Measurements from ENCODE around the gene TATDN3. TPM values are rescaled to one million over a fixed set of nuclear protein-coding genes. Genes with fewer than 3 reads are reported as not detected.

Gene TATDN3
- total RNA-seq, 1 donor from 2014 or later, result 31.4 TPM

DNA sequence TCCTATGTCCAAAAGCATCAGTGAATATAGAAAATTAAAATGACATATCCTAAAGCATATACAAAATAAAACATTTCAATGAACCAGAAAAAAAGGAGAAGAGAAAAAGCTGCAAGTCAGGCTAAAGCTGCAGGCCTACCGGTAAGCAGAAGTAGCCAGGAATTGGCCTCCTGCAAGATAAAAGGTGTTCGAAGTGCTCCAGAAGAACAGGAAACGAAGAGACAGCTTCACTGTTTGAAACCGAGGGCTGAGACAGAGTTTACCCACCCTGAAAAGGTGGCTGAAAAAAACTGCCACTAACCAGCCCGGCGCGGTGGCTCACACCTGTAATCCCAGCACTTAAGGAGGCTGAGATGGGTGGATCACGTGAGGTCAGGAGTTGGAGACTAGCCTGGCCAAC, 37.5 kb upstream of the TATDN3 start:
- H3K27ac Mint-ChIP-seq, result peak overlapping the region; percentile 73
- no peaks in the 10 kb centered on the region for H3K9me3 Mint-ChIP-seq
- TF ChIP-seq, protein P1, sequence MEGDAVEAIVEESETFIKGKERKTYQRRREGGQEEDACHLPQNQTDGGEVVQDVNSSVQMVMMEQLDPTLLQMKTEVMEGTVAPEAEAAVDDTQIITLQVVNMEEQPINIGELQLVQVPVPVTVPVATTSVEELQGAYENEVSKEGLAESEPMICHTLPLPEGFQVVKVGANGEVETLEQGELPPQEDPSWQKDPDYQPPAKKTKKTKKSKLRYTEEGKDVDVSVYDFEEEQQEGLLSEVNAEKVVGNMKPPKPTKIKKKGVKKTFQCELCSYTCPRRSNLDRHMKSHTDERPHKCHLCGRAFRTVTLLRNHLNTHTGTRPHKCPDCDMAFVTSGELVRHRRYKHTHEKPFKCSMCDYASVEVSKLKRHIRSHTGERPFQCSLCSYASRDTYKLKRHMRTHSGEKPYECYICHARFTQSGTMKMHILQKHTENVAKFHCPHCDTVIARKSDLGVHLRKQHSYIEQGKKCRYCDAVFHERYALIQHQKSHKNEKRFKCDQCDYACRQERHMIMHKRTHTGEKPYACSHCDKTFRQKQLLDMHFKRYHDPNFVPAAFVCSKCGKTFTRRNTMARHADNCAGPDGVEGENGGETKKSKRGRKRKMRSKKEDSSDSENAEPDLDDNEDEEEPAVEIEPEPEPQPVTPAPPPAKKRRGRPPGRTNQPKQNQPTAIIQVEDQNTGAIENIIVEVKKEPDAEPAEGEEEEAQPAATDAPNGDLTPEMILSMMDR (IDR thresholded peaks at IDR 0.05), result no peak
- ChIA-PET POLR2A (interaction anchor here (0.7 to 2.3 kb wide), 8 partner anchors 37 to 191 kb away, joined by 3 to 7 read pairs (median 4); partner anchors contain the start of genes ATF3, BATF3, NSL1 and TATDN3), CTCF (interaction anchor here (0.8 to 1.6 kb wide), 3 partner anchors 10 to 278 kb away, joined by 3 to 4 read pairs (median 4); no protein-coding TSS in a partner anchor)
- H3K4me3 Mint-ChIP-seq, result peak overlapping the region; percentile 39
- ATAC-seq (ENCODE audit: low read depth) (peak; percentile 46), DNase-seq (no peak)
- no peaks in the 10 kb centered on the region for H3K27me3 Mint-ChIP-seq
- intact Hi-C loops (cut with micrococcal nuclease), result no loop called here
- peaks cover 49% of the 10 kb centered on the region for H3K4me1 Mint-ChIP-seq
- peaks cover 11% of the 10 kb centered on the region for H3K36me3 Mint-ChIP-seq (ENCODE audit: low read depth)

DNA sequence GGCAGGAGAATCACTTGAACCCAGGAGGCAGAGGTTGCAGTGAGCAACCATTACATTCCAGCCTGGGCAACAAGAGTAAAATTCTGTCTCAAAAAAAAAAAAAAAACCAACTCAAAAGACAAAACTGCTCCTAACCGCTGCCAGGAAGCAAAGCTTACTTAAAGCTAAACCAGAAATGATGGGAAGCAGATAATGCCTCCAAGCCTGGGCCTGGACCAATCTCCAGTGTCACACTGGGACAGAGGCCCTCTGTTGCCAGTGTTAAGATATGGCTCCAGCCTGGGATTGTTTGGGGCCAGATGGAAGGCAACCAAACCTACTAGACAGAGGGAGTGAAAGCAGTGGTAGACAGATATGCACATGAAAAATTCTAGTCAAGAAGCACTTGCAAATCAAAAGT, 37.0 kb upstream of the TATDN3 start:
- no peak overlapping the region for H3K4me3 Mint-ChIP-seq
- ATAC-seq (ENCODE audit: low read depth) (no peak), DNase-seq (no peak)
- intact Hi-C loops (cut with micrococcal nuclease), result no loop called here
- TF ChIP-seq, protein P1 (IDR thresholded peaks at IDR 0.05), result no peak
- peak overlapping the region; percentile 73 for H3K27ac Mint-ChIP-seq
- H3K4me1 Mint-ChIP-seq, result peaks cover 48% of the 10 kb centered on the region
- ChIA-PET CTCF (interaction anchor here (1.0 to 1.6 kb wide), 2 partner anchors 9 to 240 kb away, joined by 4 read pairs; no protein-coding TSS in a partner anchor), POLR2A (interaction anchor here (0.7 to 2.3 kb wide), 7 partner anchors 37 to 191 kb away, joined by 3 to 7 read pairs (median 4); partner anchors contain the start of genes BATF3, NSL1 and TATDN3)
- H3K9me3 Mint-ChIP-seq, result no peaks in the 10 kb centered on the region
- H3K36me3 Mint-ChIP-seq (ENCODE audit: low read depth), result peaks cover 11% of the 10 kb centered on the region
- no peaks in the 10 kb centered on the region for H3K27me3 Mint-ChIP-seq

DNA sequence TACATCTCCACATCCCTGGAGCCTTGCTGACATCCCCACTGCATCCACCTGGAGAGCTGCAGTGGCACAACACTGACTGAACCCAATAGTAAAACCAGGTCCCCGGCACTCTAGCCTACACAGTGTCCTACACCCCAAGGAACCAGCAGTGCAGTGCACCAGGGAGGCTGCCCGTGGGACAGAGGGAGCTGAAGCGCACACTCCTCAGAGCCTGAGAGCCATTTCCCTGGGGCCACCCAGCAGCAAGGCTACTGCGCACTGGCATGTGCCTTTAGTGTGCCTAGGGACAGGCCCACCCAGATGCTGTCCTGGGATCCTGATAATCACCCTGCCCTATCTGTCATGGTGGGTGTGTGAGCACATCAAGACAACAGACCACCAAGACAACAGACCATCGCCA, 32.0 kb upstream of the TATDN3 start:
- Mint-ChIP-seq H3K4me3 (no peak overlapping the region), H3K9me3 (no peaks in the 10 kb centered on the region), H3K27ac (no peak overlapping the region), H3K36me3 (ENCODE audit: low read depth) (peaks cover 40% of the 10 kb centered on the region), H3K27me3 (no peaks in the 10 kb centered on the region), H3K4me1 (peaks cover 11% of the 10 kb centered on the region)
- ChIA-PET POLR2A (no interaction called here), CTCF (interaction anchor here (0.6 to 1.4 kb wide), 4 partner anchors 58 to 130 kb away, joined by 3 read pairs; no protein-coding TSS in a partner anchor)
- TF ChIP-seq, protein P1 (IDR thresholded peaks at IDR 0.05), result no peak
- intact Hi-C loops (cut with micrococcal nuclease), result loop anchor here (1.0 to 2.0 kb wide), 2 partner anchors 61 to 94 kb away; partner anchors contain the start of gene BATF3
- DNase-seq (no peak), ATAC-seq (ENCODE audit: low read depth) (no peak)

DNA sequence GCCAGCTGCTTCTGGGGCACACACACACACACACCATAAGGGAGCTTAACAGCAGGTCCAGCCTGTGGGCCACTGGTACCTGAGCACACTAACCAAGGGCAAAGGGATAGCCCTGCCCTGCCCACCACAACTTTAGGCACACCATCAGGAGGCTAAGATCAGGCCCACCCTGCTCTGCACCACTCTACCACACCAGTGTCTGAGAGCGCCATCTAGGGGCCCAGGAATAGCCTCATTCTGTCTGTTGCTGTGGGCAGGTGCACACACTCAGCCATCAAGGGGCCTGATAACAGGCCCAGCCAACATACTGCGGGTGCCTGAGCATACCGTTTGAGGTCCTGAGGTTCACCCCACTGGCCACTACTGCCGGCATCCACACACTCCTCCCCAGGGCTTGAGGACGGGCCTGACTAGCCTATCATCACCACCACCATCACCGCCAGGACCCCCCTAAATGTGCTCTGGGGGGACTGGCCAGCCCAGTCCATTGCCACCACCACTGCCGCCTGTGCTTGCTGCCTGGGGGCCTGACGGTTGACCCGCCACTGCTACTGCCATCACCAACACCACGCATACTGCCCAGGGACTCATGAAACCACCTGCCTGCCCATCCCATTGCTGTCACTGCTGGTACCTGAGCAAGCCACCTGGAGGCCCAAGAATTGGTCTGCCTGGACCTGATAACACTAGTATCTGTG, 31.4 kb upstream of the TATDN3 start:
- Mint-ChIP-seq H3K27ac (no peak overlapping the region), H3K36me3 (ENCODE audit: low read depth) (peaks cover 45% of the 10 kb centered on the region), H3K4me3 (no peak overlapping the region), H3K27me3 (no peaks in the 10 kb centered on the region), H3K4me1 (peaks cover 7% of the 10 kb centered on the region), H3K9me3 (no peaks in the 10 kb centered on the region)
- ChIA-PET CTCF (interaction anchor here (0.6 to 1.4 kb wide), 4 partner anchors 59 to 130 kb away, joined by 3 read pairs; no protein-coding TSS in a partner anchor), POLR2A (no interaction called here)
- intact Hi-C loops (cut with micrococcal nuclease), result loop anchor here (1.0 to 2.0 kb wide), 2 partner anchors 61 to 95 kb away; partner anchors contain the start of gene BATF3
- TF ChIP-seq, protein P1 (IDR thresholded peaks at IDR 0.05), result no peak
- DNase-seq, result no peak
- ATAC-seq (ENCODE audit: low read depth), result peak; percentile 84

DNA sequence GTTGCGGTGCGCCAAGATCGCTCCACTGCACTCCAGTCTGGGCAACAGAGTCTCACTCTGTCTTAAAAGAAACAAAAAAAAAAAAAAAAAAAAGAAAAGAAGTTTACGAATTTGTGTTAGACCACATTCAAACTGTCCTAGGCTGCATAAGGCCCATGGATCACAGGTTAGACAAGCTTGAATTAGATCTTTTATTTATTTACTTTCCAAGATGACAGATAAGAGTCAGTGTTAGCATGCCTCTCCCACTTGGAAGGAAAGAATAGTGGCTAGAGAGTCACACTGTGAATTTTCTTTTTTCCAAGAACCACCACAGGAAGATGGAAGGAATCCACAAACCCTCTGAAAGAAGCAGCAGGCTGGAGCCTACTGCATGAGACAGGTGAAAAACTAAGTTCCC, 29.5 kb upstream of the TATDN3 start:
- Mint-ChIP-seq H3K36me3 (ENCODE audit: low read depth) (peaks cover 52% of the 10 kb centered on the region), H3K4me3 (no peak overlapping the region), H3K27ac (no peak overlapping the region), H3K4me1 (peaks cover 7% of the 10 kb centered on the region), H3K27me3 (no peaks in the 10 kb centered on the region), H3K9me3 (peaks cover 2% of the 10 kb centered on the region)
- DNase-seq, result no peak
- TF ChIP-seq, protein P1 (IDR thresholded peaks at IDR 0.05), result no peak
- ChIA-PET CTCF (interaction anchor here (2.8 kb wide), 1 partner anchor 97 kb away, joined by 14 read pairs; no protein-coding TSS in a partner anchor), POLR2A (interaction anchor here (0.6 kb wide), 1 partner anchor 35 kb away, joined by 3 read pairs; no protein-coding TSS in a partner anchor)
- ATAC-seq (ENCODE audit: low read depth), result no peak
- intact Hi-C loops (cut with micrococcal nuclease), result no loop called here

Data from activated B cell treated with CpG ODN at 0.5 μM for 24 hours (primary cell).